ENCODE results near the gene NMNAT3.

Gene NMNAT3

DNA sequence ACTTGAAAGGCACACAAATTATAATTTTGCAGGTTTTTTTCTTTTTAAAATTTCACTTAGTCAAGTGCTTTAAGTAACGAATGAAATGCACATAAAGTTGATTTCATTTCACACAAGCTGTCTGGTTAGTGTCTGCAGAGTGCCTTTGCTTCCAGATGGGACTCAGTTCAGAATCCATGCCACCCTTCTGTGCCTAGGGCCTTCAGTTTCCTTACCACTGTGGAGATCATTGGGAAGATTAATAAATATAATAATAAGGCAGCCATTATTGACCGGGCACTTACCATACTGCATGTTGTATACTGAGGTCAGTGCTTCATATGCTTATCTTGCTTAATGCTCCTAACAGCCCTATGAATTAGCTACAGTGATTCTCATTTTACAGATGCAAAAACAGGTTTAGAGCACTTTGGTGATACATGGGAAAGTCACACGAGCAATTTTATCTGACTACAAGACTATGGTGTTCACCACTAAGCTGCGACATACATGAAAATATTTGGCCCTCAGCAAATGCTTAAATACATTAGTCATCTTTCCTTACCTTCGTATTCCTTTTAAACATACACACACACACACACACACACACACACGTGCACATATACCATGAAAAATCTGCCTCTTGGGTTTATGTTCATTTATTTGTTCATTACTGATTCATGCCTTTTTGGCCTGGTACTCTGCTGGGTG is 3.1 kb downstream of the NMNAT3 start:
- no peak for DNase-seq

DNA sequence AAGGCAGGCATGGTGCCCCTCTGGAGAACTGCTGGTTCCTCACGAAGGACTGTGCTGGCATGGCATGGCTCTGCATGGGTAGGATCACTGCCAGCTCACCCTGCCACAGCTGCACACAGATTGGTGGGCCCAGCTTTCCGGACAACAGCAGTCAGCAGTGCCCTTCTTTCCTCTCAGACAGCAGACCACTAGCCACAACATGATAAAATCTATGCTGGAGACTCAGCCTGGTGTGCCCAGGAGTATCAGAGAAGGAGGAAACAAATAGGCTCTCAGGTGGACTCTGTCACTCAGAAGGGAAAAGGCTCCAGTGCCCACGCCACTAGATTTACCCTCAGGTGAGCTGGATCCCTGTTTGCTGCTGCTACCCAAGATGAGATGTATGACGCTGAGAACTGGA is 4.9 kb downstream of the NMNAT3 start:
- DNase-seq = no peak

DNA sequence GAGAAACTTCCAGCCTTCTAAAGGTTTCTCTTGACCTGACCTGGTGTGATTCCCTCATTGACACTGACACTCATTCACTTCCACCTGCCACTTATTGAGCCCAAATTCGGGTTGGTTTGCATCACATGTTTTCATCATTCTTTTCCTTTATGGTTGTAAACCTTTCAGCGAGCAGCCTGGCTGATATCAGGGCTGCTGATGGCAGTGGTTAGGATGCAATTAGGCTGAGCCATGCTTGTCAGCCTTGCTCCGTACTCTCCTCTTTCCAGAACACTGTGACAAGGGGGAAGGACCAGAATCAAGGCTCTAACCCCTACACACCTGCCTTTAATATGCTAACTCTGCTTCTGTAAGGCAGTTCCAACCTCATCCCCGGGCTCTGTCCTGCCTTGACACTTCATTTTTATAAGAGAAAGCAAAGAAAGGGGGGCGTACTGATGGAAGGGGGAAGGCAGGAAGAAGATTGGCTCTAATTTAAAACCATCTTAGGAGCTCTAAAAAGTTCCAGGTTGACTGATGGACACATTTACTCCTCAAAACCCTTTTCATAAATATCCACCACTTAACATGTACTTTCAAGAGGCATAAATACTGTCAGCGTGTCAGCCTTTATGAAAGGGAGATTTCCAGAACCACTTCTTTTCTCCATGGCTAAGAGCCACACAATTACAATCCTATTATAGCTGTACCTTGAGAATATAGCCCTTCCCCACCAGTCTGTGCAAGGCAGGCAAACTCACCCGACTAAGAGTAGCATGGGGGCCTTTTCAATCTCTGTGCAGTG is 5.7 kb downstream of the NMNAT3 start:
- no peak for DNase-seq

DNA sequence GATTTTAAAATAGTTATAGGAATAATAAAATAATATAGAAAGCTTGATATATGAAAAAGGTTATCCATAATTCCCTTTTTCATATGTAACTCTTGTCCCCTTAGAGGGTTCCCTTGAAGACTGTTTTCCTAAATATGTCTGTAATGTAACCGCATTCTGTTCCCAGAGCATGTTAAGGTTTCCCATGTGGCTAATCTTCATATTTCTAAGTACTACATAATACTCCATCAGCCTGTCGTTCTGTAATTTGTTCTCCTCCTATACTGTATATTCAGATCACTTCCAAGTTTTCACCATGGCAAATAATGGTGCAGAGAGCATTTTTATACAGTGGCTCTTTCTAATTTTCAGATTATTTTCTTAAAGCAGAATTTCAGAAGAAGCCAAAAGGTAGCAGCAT is 6.7 kb downstream of the NMNAT3 start:
- DNase-seq = no peak

DNA sequence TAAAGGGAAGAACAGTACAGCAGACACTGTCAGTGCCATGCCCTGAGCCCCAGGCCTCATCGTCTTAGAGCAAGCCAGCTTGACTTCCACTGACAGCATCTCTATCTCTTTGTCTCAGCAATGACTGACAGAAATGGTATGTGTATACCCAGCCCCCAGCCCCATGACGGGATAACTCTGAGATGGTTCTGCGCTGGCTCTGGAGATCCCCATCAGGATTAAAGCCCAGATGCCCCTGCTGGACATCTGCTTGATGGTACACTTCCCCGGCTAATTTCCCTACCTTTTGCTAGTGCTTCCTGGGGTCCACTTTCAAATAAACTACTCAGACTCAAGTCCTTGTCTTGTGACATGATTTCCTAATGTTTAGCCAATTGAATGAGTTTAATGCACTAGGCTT is 7.6 kb downstream of the NMNAT3 start:
- no peak for DNase-seq

DNA sequence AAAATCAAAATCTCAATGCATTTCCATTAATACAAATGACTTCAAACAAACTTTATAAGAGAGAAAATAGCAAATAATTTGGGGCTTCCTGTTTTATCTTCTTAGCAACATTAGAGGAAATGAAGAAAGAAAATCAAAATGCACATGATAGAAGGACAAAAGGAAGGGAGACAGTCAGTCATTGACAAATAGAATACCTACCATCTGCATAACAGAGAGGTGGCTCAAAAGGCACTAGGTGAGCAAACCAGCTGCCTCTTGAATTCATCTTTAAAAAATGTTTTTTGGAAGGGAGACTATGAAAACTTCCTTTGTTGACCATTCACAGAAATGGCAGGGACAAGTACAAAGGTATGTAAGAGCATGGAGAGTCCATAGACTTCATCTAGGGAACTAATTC is 9.4 kb downstream of the NMNAT3 start:
- no peak for DNase-seq

DNA sequence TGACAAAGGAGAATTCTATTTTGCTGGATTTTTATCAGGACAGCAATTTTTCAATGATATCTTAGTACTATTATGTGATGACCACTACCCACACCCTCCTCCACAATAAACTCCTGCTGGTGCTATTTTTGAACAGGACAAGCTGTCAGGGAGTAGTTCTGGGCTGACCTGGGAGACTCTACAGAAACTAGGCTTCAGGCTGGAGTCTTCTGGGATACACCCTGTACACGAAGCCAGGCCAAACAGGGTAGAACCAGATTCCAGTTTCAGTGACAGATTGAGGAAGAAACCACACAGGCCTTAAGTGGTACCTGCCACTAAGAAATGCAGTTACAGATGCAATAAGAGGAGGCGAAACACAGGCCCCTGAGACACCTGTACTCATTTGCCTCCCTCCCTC is 12.8 kb downstream of the NMNAT3 start:
- no peak for DNase-seq

DNA sequence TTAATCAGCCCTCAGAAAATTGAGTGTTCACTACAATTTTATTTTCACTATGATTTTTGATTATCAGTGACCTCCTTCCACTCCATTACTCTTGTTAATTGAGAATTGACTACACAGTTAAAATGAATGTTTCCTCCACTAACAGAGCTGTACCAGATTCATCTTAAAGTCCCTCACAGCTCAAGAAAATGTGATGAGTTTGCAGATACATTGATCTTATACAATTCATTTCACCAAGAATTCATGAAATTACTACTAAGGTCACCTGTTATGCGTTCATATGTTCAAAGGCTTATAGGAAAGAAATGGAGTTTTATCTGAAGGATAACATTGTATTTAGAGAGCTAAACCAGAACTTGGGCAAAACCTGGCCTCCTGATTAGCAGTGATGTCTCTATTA is 17.5 kb downstream of the NMNAT3 start:
- DNase-seq = no peak

DNA sequence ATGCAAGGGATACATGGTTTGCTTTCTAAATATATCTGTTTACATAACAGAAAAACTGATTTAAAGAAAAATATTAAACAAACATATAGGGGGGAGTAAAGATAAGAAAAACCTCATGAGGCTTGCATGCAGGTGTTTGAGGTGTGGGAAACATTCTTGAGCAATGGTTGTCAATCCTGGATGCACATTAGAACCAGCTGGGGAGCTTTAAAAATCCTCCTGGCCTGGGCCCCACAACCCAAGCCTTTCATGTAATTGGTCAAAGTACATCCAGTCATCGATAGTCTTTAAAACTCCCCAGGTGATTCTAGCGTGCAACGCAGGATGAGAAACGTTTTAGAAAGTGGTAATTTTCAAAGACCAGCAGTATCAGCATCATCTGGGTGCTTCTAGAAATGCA is 18.3 kb downstream of the NMNAT3 start:
- no peak for DNase-seq

DNA sequence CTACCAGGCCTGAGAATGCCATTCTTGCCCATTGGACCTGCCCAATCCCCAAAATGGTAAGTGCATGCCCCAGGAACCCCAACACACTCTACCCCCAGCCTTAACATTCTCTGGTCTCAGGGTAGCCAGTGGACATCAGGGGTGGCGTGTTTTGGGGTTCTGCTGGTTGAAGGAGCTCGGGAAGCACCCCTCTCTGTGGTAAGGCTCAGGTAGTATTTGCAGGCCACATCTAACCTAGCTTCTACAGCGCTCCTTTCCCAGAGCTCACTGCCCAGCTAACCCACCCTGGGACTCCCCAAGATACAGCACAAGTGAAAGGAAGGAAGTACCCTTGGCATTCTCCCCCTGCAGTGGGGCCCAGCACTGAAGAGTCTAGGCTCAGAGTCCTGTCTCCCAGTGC is 19.8 kb downstream of the NMNAT3 start:
- DNase-seq = no peak

DNA sequence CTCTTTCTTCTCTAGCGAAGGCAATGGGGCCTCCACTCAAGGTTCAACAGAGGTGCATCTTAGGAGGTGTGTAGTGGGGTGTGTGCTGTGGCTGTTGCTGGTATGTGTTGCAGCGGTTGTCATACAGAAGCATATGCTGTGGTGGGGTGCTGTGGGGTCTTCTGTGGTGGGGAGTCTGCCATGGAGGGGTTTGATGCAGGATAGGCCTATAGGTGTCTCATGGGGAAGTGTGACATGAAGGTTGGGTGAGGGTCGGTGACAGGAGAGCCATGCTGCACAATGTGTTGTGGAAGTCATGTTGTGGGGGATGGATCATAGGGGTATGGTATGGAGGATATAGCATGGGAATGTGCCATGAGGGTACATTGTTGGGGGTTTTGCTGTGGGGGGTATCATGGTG is 20.3 kb downstream of the NMNAT3 start:
- no peak for DNase-seq

DNA sequence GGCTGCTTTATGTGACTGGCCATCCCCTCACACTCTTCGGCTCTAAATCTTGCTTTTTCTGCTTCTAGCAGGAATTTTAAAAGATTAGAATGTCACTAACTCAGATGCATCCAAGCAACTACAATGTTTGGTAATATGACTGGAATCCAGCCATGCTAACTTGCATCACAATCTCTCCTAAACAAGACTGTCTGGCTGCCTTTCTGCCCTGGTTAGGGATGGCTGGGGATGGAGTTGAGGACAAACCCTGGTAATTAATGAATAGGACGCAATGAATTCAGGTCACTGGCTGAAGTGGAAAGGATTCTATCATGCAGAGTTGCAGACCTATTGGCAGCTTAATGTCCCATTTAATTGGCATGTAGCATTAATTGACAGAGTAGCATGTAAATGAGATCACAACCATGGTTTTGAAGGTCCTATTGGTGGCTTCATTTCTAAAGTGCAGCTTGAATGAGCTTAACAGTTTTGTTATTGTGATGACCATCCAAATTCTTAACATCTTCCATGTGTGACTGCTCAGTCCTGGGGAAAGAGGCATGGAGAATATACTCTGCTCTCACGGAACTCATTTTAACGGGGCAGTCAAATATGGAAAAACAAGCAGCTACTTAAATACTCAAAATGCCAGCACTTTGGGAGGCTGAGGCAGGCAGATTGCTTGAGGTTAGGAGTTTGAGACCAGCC is 21.7 kb downstream of the NMNAT3 start:
- no peak for DNase-seq

DNA sequence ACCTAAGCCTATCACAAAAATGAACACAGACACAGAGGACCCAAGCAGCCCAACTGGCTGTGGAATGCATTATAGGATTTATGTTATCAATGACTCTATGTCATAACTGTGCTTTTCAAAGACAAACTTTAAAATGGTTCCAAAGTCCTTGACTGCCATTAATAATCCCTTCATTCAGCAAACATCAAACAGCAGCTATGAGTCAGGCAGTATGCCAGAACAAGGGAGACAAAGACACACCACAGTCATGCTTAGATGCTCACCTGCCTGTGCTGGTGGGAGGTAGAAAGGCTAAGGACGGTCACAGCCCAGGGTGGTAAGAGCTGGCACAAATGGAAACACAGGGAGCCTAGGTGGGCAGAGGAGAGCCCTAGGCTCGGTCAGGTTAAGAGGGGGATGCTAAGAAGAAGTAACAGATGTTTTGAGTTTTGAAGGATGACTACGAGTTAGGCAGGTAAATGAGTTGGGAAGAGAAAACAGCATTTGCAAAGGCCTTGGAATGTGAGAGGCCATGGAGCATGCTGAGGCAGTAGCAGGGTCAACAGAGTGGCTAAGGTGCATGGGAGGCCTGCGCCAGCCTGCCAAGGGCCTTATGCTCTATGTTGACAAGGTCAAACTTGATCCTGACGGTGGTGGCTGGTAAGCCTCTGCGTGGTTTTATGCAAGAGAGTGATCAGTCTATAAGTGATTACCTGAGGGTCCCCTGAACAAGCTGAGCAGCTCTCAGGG is 23.0 kb downstream of the NMNAT3 start:
- no peak for DNase-seq

DNA sequence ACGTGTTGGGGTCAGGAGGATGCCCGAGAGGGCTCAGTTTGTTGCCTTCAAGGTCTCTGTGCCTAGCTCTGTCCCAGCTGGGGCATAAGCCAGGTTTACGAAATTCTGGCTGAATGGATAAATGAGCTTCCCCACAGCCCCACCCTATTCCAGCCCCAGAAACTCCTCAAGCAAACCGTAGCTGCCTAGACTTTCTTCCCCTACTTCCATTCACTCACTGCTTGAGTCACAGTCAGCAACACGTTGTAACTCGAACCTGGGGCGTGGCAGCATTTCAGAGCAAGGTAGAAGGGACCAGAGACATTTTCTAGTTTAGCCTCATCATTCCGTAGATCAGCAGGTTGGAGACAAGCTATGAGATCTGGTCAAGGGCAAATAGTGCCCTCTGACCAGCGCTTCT is 24.2 kb downstream of the NMNAT3 start:
- DNase-seq = no peak

DNA sequence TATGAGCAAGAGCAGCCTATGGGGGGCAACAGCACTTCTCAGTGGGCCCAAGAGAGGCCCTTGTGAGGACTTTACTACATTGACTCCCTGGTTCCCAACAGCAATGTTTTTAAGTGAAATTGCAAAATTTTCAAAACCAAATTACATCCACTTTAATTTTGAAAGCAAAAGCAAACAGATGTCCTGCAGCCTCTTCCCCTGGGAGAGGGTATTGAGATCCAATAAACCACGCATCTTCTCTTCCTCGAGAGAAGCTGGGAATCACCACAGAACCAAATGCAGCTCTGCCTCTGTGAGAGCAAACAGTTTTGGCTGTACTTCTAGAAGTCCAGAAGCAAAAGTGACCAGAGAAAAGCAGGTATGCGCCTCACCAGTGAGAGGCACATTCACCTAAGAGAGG is 25.2 kb downstream of the NMNAT3 start:
- DNase-seq = no peak

DNA sequence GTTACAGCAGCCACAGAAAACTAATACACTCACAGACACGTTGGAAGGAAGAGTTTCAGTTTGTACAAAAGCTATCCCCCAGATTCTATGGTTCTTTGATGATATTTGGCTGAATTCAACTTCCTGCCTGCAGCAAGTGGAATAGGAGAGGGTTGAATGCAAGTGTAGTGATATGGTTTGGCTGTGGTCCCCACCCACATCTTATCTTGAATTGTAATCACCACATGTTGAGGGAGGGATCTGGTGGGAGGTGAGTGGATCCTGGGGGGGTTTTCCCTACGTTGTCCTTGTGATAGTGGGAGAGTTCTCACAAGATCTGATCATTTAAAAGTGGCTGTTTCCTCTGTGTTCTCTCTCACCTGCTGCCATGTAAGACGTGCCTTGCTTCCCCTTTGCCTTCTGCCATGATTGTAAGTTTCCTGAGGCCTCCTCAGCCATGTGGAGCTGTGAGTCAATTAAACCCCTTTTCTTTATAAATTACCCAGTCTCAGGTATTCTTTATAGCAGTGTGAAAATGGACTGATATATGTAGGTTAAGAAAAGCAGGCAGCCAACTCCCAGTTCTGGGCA is 29.8 kb downstream of the NMNAT3 start:
- DNase-seq = no peak

DNA sequence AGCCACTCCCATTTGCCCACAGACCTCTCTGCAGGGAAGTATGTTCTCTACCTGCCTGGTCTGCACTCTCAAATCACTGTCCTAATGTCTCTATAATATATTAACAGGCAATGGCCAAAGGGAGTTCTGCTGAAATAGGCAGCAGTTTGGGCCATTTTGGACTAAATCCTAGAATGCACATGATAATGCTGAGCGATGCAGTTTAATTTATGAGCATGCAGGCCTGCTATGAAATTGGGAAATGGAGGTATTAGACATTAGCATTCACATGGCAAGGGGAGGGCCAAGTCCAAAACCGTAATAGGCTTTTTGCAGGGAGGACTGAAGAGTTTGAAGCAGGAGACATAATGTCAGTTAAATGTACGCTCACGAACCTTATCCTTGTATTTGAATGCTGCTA is 31.3 kb downstream of the NMNAT3 start:
- no peak for DNase-seq

DNA sequence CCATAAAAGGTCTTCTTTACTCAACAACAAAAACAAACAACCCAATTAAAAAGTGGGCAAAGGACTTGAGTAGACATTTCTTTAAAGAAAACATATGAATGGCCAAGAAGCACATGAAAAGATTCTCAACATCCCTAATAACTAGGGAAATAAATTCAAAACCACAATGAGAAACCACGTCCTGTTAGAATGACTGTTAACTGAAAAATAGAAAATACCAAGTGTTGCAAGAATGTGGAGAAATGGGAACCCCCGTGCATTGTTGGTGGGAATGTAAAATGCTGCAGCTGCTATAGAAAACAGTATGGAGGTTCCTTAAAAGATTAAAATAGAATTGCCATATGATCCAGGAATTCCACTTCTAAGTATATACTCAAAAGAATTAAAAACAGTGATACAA is 34.8 kb downstream of the NMNAT3 start:
- DNase-seq = peak; percentile 50 to 85 (median 76)

DNA sequence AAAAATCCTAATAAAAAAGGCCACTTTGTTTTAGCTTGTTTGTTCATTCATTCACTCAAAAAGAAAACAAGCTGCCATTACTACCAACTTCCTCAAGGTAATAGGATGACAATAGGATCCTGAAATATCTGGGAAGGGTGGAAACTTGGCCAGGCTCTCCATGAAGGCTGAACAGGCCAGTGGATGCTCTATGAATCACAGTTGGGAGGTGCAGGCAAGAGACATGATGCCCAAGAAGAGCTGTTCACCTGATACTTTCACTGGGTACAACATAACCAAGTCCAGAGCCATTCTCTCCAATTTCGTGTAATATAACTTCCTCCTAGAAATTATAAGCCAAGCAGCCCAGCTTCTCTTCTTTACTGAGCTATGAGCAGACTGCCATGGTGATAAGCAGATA is 37.3 kb downstream of the NMNAT3 start:
- DNase-seq = peak in 1 of 4 experiments; percentile 13

DNA sequence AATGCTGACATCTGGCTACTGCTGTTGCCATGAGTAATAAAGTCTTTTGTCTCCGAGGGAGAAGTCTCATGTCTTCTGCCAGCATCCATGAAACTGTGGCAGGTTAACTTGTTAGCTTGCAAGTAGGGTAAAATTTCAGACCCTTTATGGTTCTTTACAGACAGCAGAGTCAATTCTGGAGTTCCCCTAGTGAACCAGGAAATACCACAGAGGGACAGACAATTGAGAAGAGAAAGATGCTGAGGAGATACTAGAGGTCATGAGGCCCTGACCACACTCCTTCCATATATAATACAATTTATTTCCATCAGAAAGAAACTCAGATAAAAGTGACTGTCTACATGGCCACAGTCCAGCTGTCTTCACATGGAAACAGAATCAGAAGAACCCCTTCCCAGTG is 38.1 kb downstream of the NMNAT3 start:
- peak in 2 of 4 experiments; percentile 10 to 14 for DNase-seq

DNA sequence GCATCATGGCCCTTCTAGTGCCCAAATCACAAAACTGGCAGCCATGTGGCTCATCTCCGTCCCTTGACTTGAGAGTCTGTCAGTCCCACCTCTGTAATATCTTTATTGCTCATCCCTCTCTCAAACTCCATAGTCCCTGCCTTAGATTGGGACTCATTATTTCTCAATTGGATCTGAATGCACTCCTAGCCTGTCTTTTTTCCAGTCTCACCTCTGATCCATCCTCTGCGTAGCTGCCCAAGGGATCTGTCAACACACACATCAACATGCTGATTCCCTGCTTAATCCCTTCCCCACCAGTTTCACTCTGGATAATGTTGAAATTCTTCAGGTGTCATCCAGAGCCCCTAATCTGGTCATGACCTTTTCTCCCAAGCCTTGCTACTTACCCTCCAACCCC is 39.3 kb downstream of the NMNAT3 start:
- DNase-seq = no peak

DNA sequence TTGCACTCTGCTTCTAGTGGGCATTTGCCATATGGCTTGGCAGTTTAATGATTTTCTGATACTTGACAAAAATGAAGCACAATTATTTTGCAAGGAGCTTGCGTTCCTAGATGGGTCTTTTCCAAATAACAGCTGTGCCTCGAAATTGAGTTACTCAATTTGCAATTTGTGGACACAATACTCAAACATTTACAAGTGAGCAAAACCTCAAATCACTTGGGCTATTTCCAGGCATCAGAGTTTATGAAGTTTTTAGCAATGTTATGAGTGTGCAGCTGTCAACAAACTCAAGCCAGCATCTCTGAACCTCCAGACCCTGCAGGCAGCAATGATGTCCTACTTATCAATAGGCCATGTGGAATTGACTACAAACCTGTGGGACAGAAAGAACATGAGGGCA is 41.3 kb downstream of the NMNAT3 start:
- no peak for DNase-seq

DNA sequence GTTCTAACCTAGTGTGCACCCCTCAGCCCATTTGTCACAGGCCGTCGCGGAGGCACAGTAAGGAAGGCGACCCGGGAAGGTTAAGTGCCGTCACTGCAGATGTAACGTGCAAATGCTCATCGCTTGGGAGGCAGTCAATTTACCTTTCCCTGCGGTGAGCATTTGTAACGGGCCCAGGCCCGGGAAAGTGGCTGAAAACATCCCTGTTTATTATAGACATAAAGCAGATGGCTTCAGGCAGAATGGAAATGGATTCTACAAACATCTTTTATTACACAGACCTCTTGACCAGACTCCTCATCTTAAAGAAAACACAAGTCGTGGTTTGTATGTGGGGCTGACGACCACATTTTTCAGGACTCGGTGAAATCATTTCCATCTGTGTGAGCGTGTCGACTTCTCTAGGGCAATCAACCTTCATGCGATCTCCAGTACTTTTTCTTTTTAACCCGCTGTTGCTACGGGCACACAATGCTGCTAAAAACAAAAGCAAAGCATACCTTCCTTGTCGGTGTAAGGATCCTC is 43.6 kb downstream of the NMNAT3 start:
- DNase-seq = no peak
